H1 (cell line): ENCODE results near the gene KCNC1. TPM values are rescaled to one million over a fixed set of nuclear protein-coding genes. Genes with fewer than 3 reads are reported as not detected.

Experiments
- CTCF ChIA-PET: fragments of 300-600 bp; sonication (Branson Sonifier 250); formaldehyde crosslinking; loops from one replicate; lab custom pipeline; 2021; ENCODE audit not compliant: partially characterized antibody; lab: Charles Lee
- POLR2A ChIA-PET: fragments of 300-600 bp; sonication (Branson Sonifier 250); formaldehyde crosslinking; loops from one replicate; lab custom pipeline; 2021; ENCODE audit warnings: inconsistent platforms; ENCODE audit not compliant: partially characterized antibody; lab: Charles Lee
- DNase-seq, 2 experiments: peaks; one replicate each; pipeline versions ENCODE4 v3.0.0 to v3.0.0-alpha.2; 2010 to 2022; ENCODE audit warnings: low spot score in 2 of 2, low read depth in 1 of 2, mixed read lengths in 1 of 2
- FAIRE-seq: peaks from 2 replicates; lab custom pipeline; 2011; peaks lifted over from hg19 to GRCh38; lab: Jason Lieb, UNC
- H2AFZ ChIP-seq: 2 replicates; pipeline ENCODE4 v1.8.1; 2012; ENCODE audit warnings: low read length, inconsistent platforms
- H2AK5ac ChIP-seq: 2 replicates; pipeline ENCODE4 v1.6.1; 2013; ENCODE audit warnings: low read depth, low read length
- H2BK120ac ChIP-seq: replicated peaks from 2 replicates; pipeline ENCODE3; 2013; ENCODE audit warnings: low read depth, low read length, inconsistent platforms
- H2BK12ac ChIP-seq: 2 replicates; pipeline ENCODE4 v1.6.1; 2013; ENCODE audit warnings: low read depth, low read length
- H2BK15ac ChIP-seq: 2 replicates; pipeline ENCODE4 v1.6.1; 2013; ENCODE audit warnings: low read length
- H2BK20ac ChIP-seq: 2 replicates; pipeline ENCODE4 v1.6.1; 2013; ENCODE audit warnings: low read length
- H2BK5ac ChIP-seq: 2 replicates; pipeline ENCODE4 v1.6.1; 2013; ENCODE audit warnings: low read depth, low read length
- H3K14ac ChIP-seq: 2 replicates; pipeline ENCODE4 v1.6.1; 2013; ENCODE audit warnings: inconsistent platforms; ENCODE audit not compliant: insufficient read length
- H3K18ac ChIP-seq: 2 replicates; pipeline ENCODE4 v1.6.1; 2013; ENCODE audit warnings: low read length; ENCODE audit errors: extremely low read depth
- H3K23ac ChIP-seq: 2 replicates; pipeline ENCODE4 v1.6.1; 2013; ENCODE audit warnings: inconsistent platforms; ENCODE audit not compliant: insufficient read length
- H3K23me2 ChIP-seq: 2 replicates; pipeline ENCODE4 v1.6.1; 2013; ENCODE audit warnings: low read depth, low read length
- H3K27ac ChIP-seq: 2 replicates; pipeline ENCODE4 v1.6.1; 2011; ENCODE audit warnings: low read depth, low read length, inconsistent platforms
- H3K27me3 ChIP-seq, 4 experiments: replicated peaks in 1 of 4; 1 replicate in 1 of 4; 2 replicates in 3 of 4; pipeline versions ENCODE4 v1.6.1 to v1.8.1; 2011 to 2013; ENCODE audit warnings: low read length in 3 of 4, mild to moderate bottlenecking in 3 of 4, inconsistent platforms in 2 of 4, mixed read lengths in 2 of 4, moderate library complexity in 1 of 4; ENCODE audit not compliant: control insufficient read depth in 3 of 4, insufficient read depth in 3 of 4; ENCODE audit errors: extremely low read depth in 1 of 4
- H3K36me3 ChIP-seq, 4 experiments: 2 replicates each; pipeline versions ENCODE4 v1.6.1 to v1.8.1; 2011 to 2013; ENCODE audit warnings: mild to moderate bottlenecking in 4 of 4, low read length in 3 of 4, moderate library complexity in 2 of 4, control low read depth in 1 of 4, inconsistent platforms in 1 of 4; ENCODE audit not compliant: insufficient read depth in 4 of 4, control insufficient read depth in 2 of 4
- H3K4ac ChIP-seq: replicated peaks from 2 replicates; pipeline ENCODE3; 2013; ENCODE audit warnings: low read length, low read depth, mixed read lengths, inconsistent platforms; ENCODE audit not compliant: insufficient read length
- H3K4me1 ChIP-seq, 4 experiments: replicated peaks in 1 of 4; 1 replicate in 1 of 4; 2 replicates in 3 of 4; pipeline versions ENCODE4 v1.6.1 to v1.8.1; 2011 to 2013; ENCODE audit warnings: low read length in 3 of 4, inconsistent platforms in 2 of 4, mixed read lengths in 1 of 4; ENCODE audit not compliant: insufficient read depth in 4 of 4, control insufficient read depth in 3 of 4
- H3K4me2 ChIP-seq, 2 experiments: 2 replicates each; pipeline versions ENCODE4 v1.6.1 to v1.8.1; 2011 to 2013; ENCODE audit warnings: low read depth in 2 of 2, low read length in 2 of 2, control low read depth in 1 of 2, inconsistent platforms in 1 of 2, mild to moderate bottlenecking in 1 of 2; ENCODE audit not compliant: insufficient read depth in 1 of 2
- H3K4me3 ChIP-seq, 4 experiments: fragments of 200-600, 300-600 bp in 1 of 4; sonication (generic), shearing (Covaris generic), sonication (Bioruptor Twin) in 1 of 4; 2 replicates each; pipeline versions ENCODE4 v1.5.1 to v1.8.1; 2011 to 2016; ENCODE audit warnings: low read length in 4 of 4, low read depth in 3 of 4, control low read depth in 2 of 4, inconsistent platforms in 2 of 4, mild to moderate bottlenecking in 2 of 4, mixed read lengths in 1 of 4, moderate library complexity in 1 of 4; ENCODE audit not compliant: insufficient read depth in 2 of 4; ENCODE audit errors: extremely low read depth in 1 of 4
- H3K56ac ChIP-seq: replicated peaks from 2 replicates; pipeline ENCODE3; 2013; ENCODE audit warnings: low read depth, mild to moderate bottlenecking, mixed read lengths, low read length, inconsistent platforms; ENCODE audit not compliant: insufficient read length
- H3K79me1 ChIP-seq: 2 replicates; pipeline ENCODE4 v1.6.1; 2013; ENCODE audit warnings: low read depth, low read length, control low read depth
- H3K79me2 ChIP-seq, 2 experiments: 2 replicates each; pipeline versions ENCODE4 v1.6.1 to v1.8.1; 2012 to 2013; ENCODE audit warnings: low read length in 2 of 2, mild to moderate bottlenecking in 2 of 2, inconsistent platforms in 1 of 2; ENCODE audit not compliant: insufficient read depth in 2 of 2, control insufficient read depth in 1 of 2
- H3K9ac ChIP-seq, 4 experiments: replicated peaks in 1 of 4; 1 replicate in 1 of 4; 2 replicates in 3 of 4; pipeline versions ENCODE4 v1.6.1 to v1.8.1; 2011 to 2013; ENCODE audit warnings: low read depth in 3 of 4, low read length in 3 of 4, control low read depth in 2 of 4, mild to moderate bottlenecking in 2 of 4, moderate library complexity in 2 of 4, inconsistent platforms in 1 of 4; ENCODE audit errors: extremely low read depth in 1 of 4
- H3K9me3 ChIP-seq, 2 experiments: 2 replicates each; pipeline versions ENCODE4 v1.6.1 to v1.8.1; 2012 to 2013; ENCODE audit warnings: mild to moderate bottlenecking in 2 of 2, moderate library complexity in 2 of 2, control low read depth in 1 of 2, inconsistent platforms in 1 of 2, low read depth in 1 of 2, low read length in 1 of 2, mixed read lengths in 1 of 2; ENCODE audit not compliant: insufficient read depth in 2 of 2
- H4K20me1 ChIP-seq, 2 experiments: replicated peaks in 1 of 2; 2 replicates each; pipeline versions ENCODE3 to v1.8.1; 2011 to 2013; ENCODE audit warnings: inconsistent platforms in 2 of 2, low read length in 2 of 2, mild to moderate bottlenecking in 1 of 2; ENCODE audit not compliant: insufficient read depth in 2 of 2, control insufficient read depth in 1 of 2
- H4K5ac ChIP-seq: 2 replicates; pipeline ENCODE4 v1.6.1; 2013; ENCODE audit warnings: low read length, low read depth, mixed read lengths, inconsistent platforms; ENCODE audit not compliant: insufficient read length
- H4K8ac ChIP-seq: 2 replicates; pipeline ENCODE4 v1.8.0; 2013; ENCODE audit warnings: mild to moderate bottlenecking, moderate library complexity, low read length, inconsistent platforms; ENCODE audit not compliant: insufficient read depth; ENCODE audit errors: extremely low read depth
- H4K91ac ChIP-seq: replicated peaks from 2 replicates; pipeline ENCODE3; 2013; ENCODE audit warnings: low read length, mixed read lengths, inconsistent platforms; ENCODE audit not compliant: insufficient read length
- ATF3 ChIP-seq: IDR thresholded peaks from 2 replicates; pipeline ENCODE4 v1.6.1; 2011; ENCODE audit warnings: low read depth, mild to moderate bottlenecking, low read length; ENCODE audit not compliant: insufficient read depth
- CREB1 ChIP-seq: IDR thresholded peaks from 2 replicates; pipeline ENCODE4 v1.6.1; 2012; ENCODE audit warnings: inconsistent platforms
- CTCF ChIP-seq, 3 experiments: IDR thresholded peaks; 1 replicate in 2 of 3; 2 replicates in 1 of 3; pipeline versions ENCODE4 v1.5.1 to v1.6.1; 2011; ENCODE audit warnings: low read length in 3 of 3, mild to moderate bottlenecking in 3 of 3, inconsistent platforms in 2 of 3, low read depth in 1 of 3, moderate library complexity in 1 of 3; ENCODE audit not compliant: insufficient read depth in 1 of 3; ENCODE audit errors: control extremely low read depth in 1 of 3
- E2F6 ChIP-seq: IDR thresholded peaks from 2 replicates; pipeline ENCODE4 v1.6.1; 2012; ENCODE audit warnings: inconsistent platforms
- KDM5A ChIP-seq: fragments of 200-600 bp; IDR thresholded peaks from 2 replicates; pipeline ENCODE4 v1.7.1; 2012; ENCODE audit warnings: mild to moderate bottlenecking, low read length, inconsistent platforms, mixed read lengths
- RXRA ChIP-seq: IDR thresholded peaks from 2 replicates; pipeline ENCODE4 v1.6.1; 2011; ENCODE audit warnings: low read depth, mild to moderate bottlenecking, low read length, moderate library complexity; ENCODE audit not compliant: insufficient read depth
- WGBS, 2 experiments: shearing (Covaris generic) in 1 of 2; methylation state at CpG; one replicate each; pipeline versions ENCODE4 v1.1.6 to v1.1.7; 2013 to 2015; ENCODE audit warnings: low lambda C conversion rate in 2 of 2, mixed read lengths in 2 of 2, inconsistent platforms in 1 of 2, low coverage in 1 of 2, missing lambda C conversion rate in 1 of 2; ENCODE audit not compliant: insufficient replicate concordance in 2 of 2, insufficient coverage in 1 of 2, insufficient read length in 1 of 2; ENCODE audit errors: extremely low coverage in 1 of 2, missing lambda C conversion rate in 1 of 2; 5-methylcytosine and 5-hydroxymethylcytosine counted together
- polyA plus RNA-seq, 7 experiments: library from polyadenylated mRNA; depleted of rRNA in 3 of 7; stranded (reverse) in 5 of 7; unstranded in 2 of 7; fragments of >200 nt in 5 of 7; fragments of 200-250 nt in 2 of 7; gene quantifications; 1 replicate in 5 of 7; 2 replicates in 1 of 7; 4 replicates in 1 of 7; pipeline versions ENCODE4 v1.2.1 to v1.2.3, GENCODE V29; 2011 to 2013; ENCODE audit warnings: missing spikeins in 2 of 7, mixed read lengths in 2 of 7
- total RNA-seq: library from RNA; stranded (reverse); fragmentation: NEBNext Ultra II Directional; extraction: Animal tissue kit (Norgen Biotek cat#: 25700); gene quantifications from 2 replicates; pipeline ENCODE4 v1.2.1, GENCODE V29; 2021

The KCNC1 gene
- total and polyA plus RNA-seq, 2 of the 8 experiments (the other 6 are each of a cell fraction or from before 2014, with no cell fraction given), result 0.11 to 0.26 TPM

GRCh38 chr11:17793642-17794170, 59.1 kb downstream of the KCNC1 start:
- Histone ChIP-seq H3K27me3 (no peaks in the 10 kb centered on the region), H3K14ac (no peak overlapping the region), H3K36me3 (no peaks in the 10 kb centered on the region), H3K56ac (no peak overlapping the region), H3K4me1 (no peaks in the 10 kb centered on the region), H3K79me2 (no peaks in the 10 kb centered on the region), H2AFZ (no peak overlapping the region), H3K4me2 (no peak overlapping the region), H2BK120ac (no peak overlapping the region), H3K79me1 (no peaks in the 10 kb centered on the region), H3K4me3 (no peak overlapping the region), H2BK20ac (no peak overlapping the region), H2BK15ac (no peak overlapping the region), H4K91ac (no peak overlapping the region), H3K23me2 (no peaks in the 10 kb centered on the region), H4K5ac (no peak overlapping the region), H3K18ac (no peak overlapping the region), H3K9me3 (no peaks in the 10 kb centered on the region), H2BK5ac (no peak overlapping the region), H3K23ac (no peak overlapping the region), H4K8ac (no peak overlapping the region), H3K4ac (no peak overlapping the region), H3K27ac (no peak overlapping the region), H4K20me1 (no peaks in the 10 kb centered on the region), H3K9ac (no peak overlapping the region), H2BK12ac (no peak overlapping the region), H2AK5ac (no peak overlapping the region)
- DNase-seq, result no peak
- no peak for FAIRE-seq
- 89% methylated on average over 7 of the region's 7 CpGs; no CpG with 5 or more reads in 1 of the 2 experiments for WGBS, 2 experiments
- ChIA-PET POLR2A (interaction anchor here (0.6 kb wide), 1 partner anchor 89 kb away, joined by 3 read pairs; no protein-coding TSS in a partner anchor), CTCF (interaction anchor here (1.0 to 3.6 kb wide), 10 partner anchors 9 to 185 kb away, joined by 3 to 14 read pairs (median 5); no protein-coding TSS in a partner anchor)
- no peak for TF ChIP-seq CTCF (IDR thresholded peaks at IDR 0.05; ENCODE audit: control extremely low read depth in 1 of 3, insufficient read depth in 1 of 3, low read depth in 1 of 3, low read length in 3 of 3)
- no peak for TF ChIP-seq RXRA
- TF ChIP-seq E2F6, result no peak
- TF ChIP-seq CREB1, result no peak
- no peak for TF ChIP-seq ATF3
- TF ChIP-seq KDM5A, result no peak
